GM19395 (cell line): ENCODE results near the gene SHROOM3.
A peak's percentile ranks its signal among the peaks of the same experiment; 100 is the strongest.

Experiments
- ATAC-seq: cut with Tn5 transposase; IDR thresholded peaks from one replicate; pipeline ENCODE4 v1.9.1; 2021; ENCODE audit warnings: mild to moderate bottlenecking, moderate library complexity; ENCODE audit not compliant: unreplicated experiment

The SHROOM3 gene

GRCh38 chr4:76651616-76652015 is 216.6 kb downstream of the SHROOM3 start:
- no peak for ATAC-seq

- ATAC-seq = no peak
Observed at GRCh38 chr4:76652389-76652788, 217.4 kb downstream of the SHROOM3 start.

GRCh38 chr4:76654084-76654483 is 219.1 kb downstream of the SHROOM3 start:
- ATAC-seq = no peak

GRCh38 chr4:76654791-76655190 is 219.8 kb downstream of the SHROOM3 start:
- no peak for ATAC-seq

- ATAC-seq = no peak
Observed at GRCh38 chr4:76655566-76656479, 220.8 kb downstream of the SHROOM3 start.

GRCh38 chr4:76657443-76657842 is 222.4 kb downstream of the SHROOM3 start:
- ATAC-seq = no peak

GRCh38 chr4:76658231-76659102 is 223.4 kb downstream of the SHROOM3 start:
- ATAC-seq = no peak

- no peak for ATAC-seq
Observed at GRCh38 chr4:76659103-76659490, 224.1 kb downstream of the SHROOM3 start.

GRCh38 chr4:76663824-76664223 is 228.8 kb downstream of the SHROOM3 start:
- ATAC-seq = no peak

GRCh38 chr4:76665153-76665552 is 230.1 kb downstream of the SHROOM3 start:
- ATAC-seq = no peak

- ATAC-seq = no peak
Observed at GRCh38 chr4:76665721-76666120, 230.7 kb downstream of the SHROOM3 start.

GRCh38 chr4:76666944-76667532 is 232.0 kb downstream of the SHROOM3 start:
- peak; percentile 79 for ATAC-seq

GRCh38 chr4:76670631-76671030 is 235.6 kb downstream of the SHROOM3 start:
- ATAC-seq = no peak

- ATAC-seq = no peak
Observed at GRCh38 chr4:76673362-76673761, 238.3 kb downstream of the SHROOM3 start.

GRCh38 chr4:76674983-76675382 is 240.0 kb downstream of the SHROOM3 start:
- no peak for ATAC-seq

GRCh38 chr4:76677571-76678326 is 242.7 kb downstream of the SHROOM3 start:
- no peak for ATAC-seq

- ATAC-seq = no peak
Observed at GRCh38 chr4:76679691-76680090, 244.7 kb downstream of the SHROOM3 start.

GRCh38 chr4:76680952-76681351 is 245.9 kb downstream of the SHROOM3 start:
- no peak for ATAC-seq

GRCh38 chr4:76681996-76682395 is 247.0 kb downstream of the SHROOM3 start:
- ATAC-seq = no peak

- ATAC-seq = no peak
Observed at GRCh38 chr4:76683144-76683543, 248.1 kb downstream of the SHROOM3 start.
